NCI-H1930 (cell line): ENCODE data around the gene PIN4.
"Not testable (repeated sequence)": the region's sequence is repeated elsewhere in the genome, so short reads cannot be mapped to it uniquely, and the experiment has no call there.

ENCODE experiments used
- DNase-seq, 2 experiments: peaks; one replicate each; lab custom pipeline; 2025; lab: John Stamatoyannopoulos, UW

The PIN4 gene

GRCh38 chrX:72181178-72182125, at the start of gene PIN4:
Gene PIN4, plus strand, starts transcription at chrX:72181757. Its CDS starts 29 bp downstream, at chrX:72181786.
- DNase-seq = peak; percentile 72 to 79

GRCh38 chrX:72132456-72132855, 49.1 kb upstream of the PIN4 start:
- DNase-seq = no peak

GRCh38 chrX:72133851-72134546, 47.6 kb upstream of the PIN4 start:
- no peak for DNase-seq

GRCh38 chrX:72137846-72138495, 43.6 kb upstream of the PIN4 start:
- DNase-seq = no peak

GRCh38 chrX:72139538-72139937, 42.0 kb upstream of the PIN4 start:
- no peak for DNase-seq

- DNase-seq = no peak
Measured at GRCh38 chrX:72141372-72142004, 40.1 kb upstream of the PIN4 start.

- peak; percentile 29 to 30 for DNase-seq
Measured at GRCh38 chrX:72142094-72142793, 39.3 kb upstream of the PIN4 start.

GRCh38 chrX:72142794-72143608, 38.6 kb upstream of the PIN4 start:
- DNase-seq = no peak

- no peak for DNase-seq
Measured at GRCh38 chrX:72143609-72143907, 38.0 kb upstream of the PIN4 start.

- DNase-seq = no peak
Measured at GRCh38 chrX:72145181-72145580, 36.4 kb upstream of the PIN4 start.

GRCh38 chrX:72146527-72146926, 35.0 kb upstream of the PIN4 start:
- no peak for DNase-seq

GRCh38 chrX:72158773-72159172, 22.8 kb upstream of the PIN4 start:
- DNase-seq = no peak

- no peak for DNase-seq
Measured at GRCh38 chrX:72159769-72160168, 21.8 kb upstream of the PIN4 start.

- no peak for DNase-seq
Measured at GRCh38 chrX:72165551-72165950, 16.0 kb upstream of the PIN4 start.

GRCh38 chrX:72169008-72169728, 12.4 kb upstream of the PIN4 start:
- no peak for DNase-seq

GRCh38 chrX:72176289-72176688, 5.3 kb upstream of the PIN4 start:
- DNase-seq = not testable (repeated sequence)

- DNase-seq = no peak
Measured at GRCh38 chrX:72176981-72177380, 4.6 kb upstream of the PIN4 start.

GRCh38 chrX:72180539-72180938, 1.0 kb upstream of the PIN4 start:
- DNase-seq = no peak

GRCh38 chrX:72182924-72183323, 1.4 kb downstream of the PIN4 start:
- no peak for DNase-seq
